D341Med (cell line): Measurements from ENCODE around the gene GPR146.
"Not testable (repeated sequence)": the region's sequence is repeated elsewhere in the genome, so short reads cannot be mapped to it uniquely, and the experiment has no call there.

ENCODE experiments used
- DNase-seq: peaks from one replicate; pipeline ENCODE4 v3.0.0; 2012; ENCODE audit warnings: low spot score

The GPR146 gene

GRCh38 chr7:1025743-1026581, 18.4 kb upstream of the GPR146 start:
- DNase-seq: no peak

- DNase-seq: no peak
These were observed 17.6 kb upstream of the GPR146 start for GRCh38 chr7:1026721-1027161.

GRCh38 chr7:1027242-1028043, 16.9 kb upstream of the GPR146 start:
- DNase-seq: peak; percentile 71

- peak; percentile 99 for DNase-seq
These were observed 16.1 kb upstream of the GPR146 start for GRCh38 chr7:1028044-1028770.

GRCh38 chr7:1028775-1029636, 15.3 kb upstream of the GPR146 start:
- DNase-seq: peak; percentile 71

GRCh38 chr7:1029637-1030443, 14.5 kb upstream of the GPR146 start:
- no peak for DNase-seq

GRCh38 chr7:1030444-1031070, 13.8 kb upstream of the GPR146 start:
- DNase-seq: no peak

- DNase-seq: no peak
These were observed 12.5 kb upstream of the GPR146 start for GRCh38 chr7:1031716-1032455.

GRCh38 chr7:1032536-1033181, 11.7 kb upstream of the GPR146 start:
- DNase-seq: no peak

- no peak for DNase-seq
These were observed 10.7 kb upstream of the GPR146 start for GRCh38 chr7:1033546-1034145.

GRCh38 chr7:1034769-1035168, 9.6 kb upstream of the GPR146 start:
- not testable (repeated sequence) for DNase-seq

- not testable (repeated sequence) for DNase-seq
These were observed 8.0 kb upstream of the GPR146 start for GRCh38 chr7:1036164-1036928.

GRCh38 chr7:1040233-1040632, 4.1 kb upstream of the GPR146 start:
- not testable (repeated sequence) for DNase-seq

GRCh38 chr7:1040790-1041189, 3.6 kb upstream of the GPR146 start:
- no peak for DNase-seq

GRCh38 chr7:1041551-1042491, 2.5 kb upstream of the GPR146 start:
- DNase-seq: no peak

- no peak for DNase-seq
These were observed 1.9 kb upstream of the GPR146 start for GRCh38 chr7:1042492-1042833.
